ENCODE data around the gene RGS5. TPM values are rescaled to one million over a fixed set of nuclear protein-coding genes. Genes with fewer than 3 reads are reported as not detected.

Gene RGS5
- total and polyA plus RNA-seq, 5 donors from 2014 or later: 1.8 to 4.1 (median 2.4) TPM

DNA sequence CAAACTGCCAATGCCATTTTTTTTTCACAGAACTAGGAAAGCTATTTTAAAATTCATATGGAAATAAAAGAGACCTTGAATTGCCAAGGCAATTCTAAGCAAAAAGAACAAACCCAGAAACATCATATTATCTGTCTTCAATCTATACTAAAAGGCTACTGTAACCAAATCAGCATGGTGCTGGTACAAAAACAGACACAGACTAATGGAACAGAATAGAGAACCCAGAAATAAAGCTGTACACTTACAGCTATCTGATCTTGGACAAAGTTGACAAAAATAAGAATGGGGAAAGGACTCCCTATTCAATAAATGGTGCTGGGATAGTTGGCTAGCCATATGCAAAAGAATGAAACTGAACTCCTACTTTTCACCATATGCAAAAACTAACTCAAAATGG, 83.0 kb downstream of the RGS5 start:
- Mint-ChIP-seq H3K4me1 (no peaks in the 10 kb centered on the region), H3K27ac (no peak overlapping the region), H3K9me3 (peaks cover 0 to 2% (median 0%) of the 10 kb centered on the region in 7 donors), H3K27me3 (peaks cover 9% of the 10 kb centered on the region), H3K4me3 (no peak overlapping the region), H3K36me3 (no peaks in the 10 kb centered on the region)
- Histone ChIP-seq H3K27me3 (ENCODE audit: control insufficient read depth, insufficient read depth, low read length) (no peaks in the 10 kb centered on the region), H3K27ac (ENCODE audit: insufficient read depth, low read length, poor library complexity, severe bottlenecking) (no peak overlapping the region), H3K4me1 (ENCODE audit: control insufficient read depth, insufficient read depth, low read length, poor library complexity, severe bottlenecking) (no peaks in the 10 kb centered on the region), H3K36me3 (ENCODE audit: control insufficient read depth, insufficient read depth, low read length) (no peaks in the 10 kb centered on the region), H3K9me3 (ENCODE audit: control insufficient read depth in 2 of 2, low read length in 2 of 2) (no peaks in the 10 kb centered on the region), H3K4me3 (ENCODE audit: low read depth, low read length) (no peak overlapping the region)
- ATAC-seq (ENCODE audit: low read depth in 2 of 2) (no peak), DNase-seq (no peak)

DNA sequence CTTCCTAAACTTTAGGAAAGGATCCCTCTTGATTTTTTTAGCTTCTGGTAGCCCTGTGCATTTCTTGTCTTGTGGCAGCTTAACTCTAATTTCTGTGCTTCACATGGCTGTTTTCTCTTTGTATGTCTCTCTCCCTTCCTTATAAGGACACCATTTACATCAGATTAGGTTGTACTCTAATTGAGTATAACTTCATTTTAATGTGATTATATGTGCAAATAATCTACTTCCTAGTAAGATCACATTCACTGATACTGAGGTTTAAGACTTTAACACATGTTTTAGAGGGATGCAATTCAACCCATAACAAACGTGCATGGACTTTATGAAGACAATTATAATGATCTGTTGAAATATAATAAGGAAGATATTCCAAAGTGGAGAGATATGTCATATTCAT, 86.8 kb downstream of the RGS5 start:
- H3K36me3 Mint-ChIP-seq: no peaks in the 10 kb centered on the region
- H3K27ac Mint-ChIP-seq: no peak overlapping the region
- ATAC-seq (ENCODE audit: low read depth in 2 of 2): no peak

DNA sequence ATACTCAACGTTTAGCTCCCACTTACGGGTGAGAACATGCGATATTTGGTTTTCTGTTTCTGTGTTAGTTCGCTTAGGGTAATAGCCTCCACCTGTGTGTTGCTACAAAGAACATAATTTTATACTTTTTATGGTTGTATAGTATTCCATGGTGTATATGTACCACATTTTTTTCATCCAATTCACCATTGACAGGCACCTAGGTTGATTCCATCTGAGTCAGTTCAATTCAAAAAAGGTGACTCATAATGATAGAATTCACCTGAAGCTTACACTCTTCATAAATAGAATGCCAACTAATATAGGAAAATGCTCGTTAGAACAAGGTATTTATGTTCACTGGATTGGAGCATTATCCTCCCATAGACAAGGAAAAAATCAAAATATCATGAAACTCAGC, 95.1 kb downstream of the RGS5 start:
- Mint-ChIP-seq H3K9me3 (peaks cover 0 to 6% (median 1%) of the 10 kb centered on the region in 7 donors), H3K36me3 (no peaks in the 10 kb centered on the region), H3K27ac (no peak overlapping the region), H3K27me3 (peaks cover 6% of the 10 kb centered on the region), H3K4me3 (no peak overlapping the region), H3K4me1 (no peaks in the 10 kb centered on the region)
- H3K4me1 ChIP-seq (ENCODE audit: control insufficient read depth, insufficient read depth, low read length, poor library complexity, severe bottlenecking): no peaks in the 10 kb centered on the region
- ATAC-seq (ENCODE audit: low read depth in 2 of 2): no peak
- H3K27me3 ChIP-seq (ENCODE audit: control insufficient read depth, insufficient read depth, low read length): no peaks in the 10 kb centered on the region
- H3K4me3 ChIP-seq (ENCODE audit: low read depth, low read length): no peak overlapping the region
- no peak for DNase-seq
- no peak overlapping the region for H3K27ac ChIP-seq (ENCODE audit: insufficient read depth, low read length, poor library complexity, severe bottlenecking)
- H3K36me3 ChIP-seq (ENCODE audit: control insufficient read depth, insufficient read depth, low read length): no peaks in the 10 kb centered on the region
- no peaks in the 10 kb centered on the region for H3K9me3 ChIP-seq (ENCODE audit: control insufficient read depth in 2 of 2, low read length in 2 of 2)

More for the DNA sequence above, 86.8 kb downstream of the RGS5 start:
- Mint-ChIP-seq H3K27me3 (no peaks in the 10 kb centered on the region), H3K4me1 (no peaks in the 10 kb centered on the region), H3K9me3 (peaks cover 0 to 2% (median 0%) of the 10 kb centered on the region in 7 donors), H3K4me3 (no peak overlapping the region)
- Histone ChIP-seq H3K27ac (ENCODE audit: insufficient read depth, low read length, poor library complexity, severe bottlenecking) (no peak overlapping the region), H3K27me3 (ENCODE audit: control insufficient read depth, insufficient read depth, low read length) (no peaks in the 10 kb centered on the region), H3K4me1 (ENCODE audit: control insufficient read depth, insufficient read depth, low read length, poor library complexity, severe bottlenecking) (no peaks in the 10 kb centered on the region), H3K9me3 (ENCODE audit: control insufficient read depth in 2 of 2, low read length in 2 of 2) (no peaks in the 10 kb centered on the region), H3K4me3 (ENCODE audit: low read depth, low read length) (no peak overlapping the region), H3K36me3 (ENCODE audit: control insufficient read depth, insufficient read depth, low read length) (no peaks in the 10 kb centered on the region)
- no peak for DNase-seq

DNA sequence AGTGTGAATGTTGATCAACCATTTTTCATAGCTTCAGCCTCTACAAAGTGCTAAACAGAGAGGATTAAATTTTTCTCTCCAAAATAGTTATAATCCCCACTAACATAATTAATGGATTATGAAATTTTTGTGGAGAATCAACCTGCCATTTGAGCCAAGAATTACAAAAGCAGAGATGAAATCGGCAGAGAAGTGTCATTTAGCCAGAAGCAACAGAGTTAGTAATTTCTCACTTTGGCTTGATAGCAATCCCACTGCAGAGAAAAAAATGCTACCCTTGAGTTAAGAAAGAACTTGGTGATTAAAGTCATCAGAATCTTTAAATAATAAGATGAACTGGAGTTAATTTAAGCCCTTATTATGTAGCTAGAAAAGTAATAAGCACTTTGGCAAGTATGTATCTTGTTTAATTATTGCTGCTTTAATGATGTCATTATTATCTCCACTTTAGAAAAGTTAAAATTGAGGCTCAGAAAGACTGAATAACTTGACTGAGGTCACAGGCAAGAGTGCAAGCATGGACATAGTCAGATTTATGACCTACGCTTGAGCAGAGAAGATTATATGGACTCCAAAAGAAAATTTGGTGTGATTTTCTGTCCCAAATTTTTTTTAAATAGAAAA, 96.2 kb downstream of the RGS5 start:
- no peak overlapping the region for H3K4me3 Mint-ChIP-seq
- DNase-seq (no peak), ATAC-seq (ENCODE audit: low read depth in 2 of 2) (no peak)
- Histone ChIP-seq H3K4me1 (ENCODE audit: control insufficient read depth, insufficient read depth, low read length, poor library complexity, severe bottlenecking) (no peaks in the 10 kb centered on the region), H3K9me3 (ENCODE audit: control insufficient read depth in 2 of 2, low read length in 2 of 2) (no peaks in the 10 kb centered on the region), H3K27ac (ENCODE audit: insufficient read depth, low read length, poor library complexity, severe bottlenecking) (no peak overlapping the region), H3K36me3 (ENCODE audit: control insufficient read depth, insufficient read depth, low read length) (no peaks in the 10 kb centered on the region), H3K27me3 (ENCODE audit: control insufficient read depth, insufficient read depth, low read length) (no peaks in the 10 kb centered on the region), H3K4me3 (ENCODE audit: low read depth, low read length) (no peak overlapping the region)
- H3K9me3 Mint-ChIP-seq: peaks cover 0 to 6% (median 1%) of the 10 kb centered on the region in 7 donors
- no peaks in the 10 kb centered on the region for H3K36me3 Mint-ChIP-seq
- peaks cover 6% of the 10 kb centered on the region for H3K27me3 Mint-ChIP-seq
- H3K27ac Mint-ChIP-seq: no peak overlapping the region
- H3K4me1 Mint-ChIP-seq: no peaks in the 10 kb centered on the region

DNA sequence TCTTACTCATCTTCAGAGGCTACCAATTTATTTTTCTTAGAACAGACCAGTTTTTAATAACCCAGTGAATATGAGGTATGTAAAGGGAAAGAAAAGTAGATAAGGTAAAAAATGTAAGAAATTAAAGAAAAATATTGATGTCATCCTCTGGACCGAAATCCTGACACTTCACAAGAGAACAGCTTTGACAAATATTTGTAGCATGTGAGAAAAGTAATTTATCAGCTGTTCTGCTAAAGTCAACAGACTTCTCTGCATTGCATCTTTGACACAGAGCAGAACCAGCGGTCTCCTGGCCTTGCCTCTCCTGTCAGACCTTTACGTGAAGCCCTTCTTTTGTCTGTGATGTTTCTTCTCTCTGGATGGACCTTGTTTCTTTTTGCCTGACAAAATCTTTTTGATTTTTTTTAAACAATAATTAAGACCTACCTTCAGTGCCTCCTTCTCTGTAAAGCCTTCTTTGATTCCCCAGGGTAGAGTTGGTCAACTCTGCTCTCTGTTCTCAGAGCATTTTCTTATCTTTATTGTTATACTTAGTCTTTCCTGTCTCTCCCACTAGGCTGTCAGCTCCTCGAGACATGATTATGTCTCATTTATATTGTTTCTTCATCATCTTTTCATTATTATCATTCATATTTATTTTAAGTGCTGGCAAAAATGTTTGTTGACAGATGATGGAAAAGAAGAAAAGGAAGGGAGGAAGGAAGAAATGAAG, 98.2 kb downstream of the RGS5 start:
- DNase-seq: no peak
- Histone ChIP-seq H3K36me3 (ENCODE audit: control insufficient read depth, insufficient read depth, low read length) (no peaks in the 10 kb centered on the region), H3K27ac (ENCODE audit: insufficient read depth, low read length, poor library complexity, severe bottlenecking) (no peak overlapping the region), H3K9me3 (ENCODE audit: control insufficient read depth in 2 of 2, low read length in 2 of 2) (no peaks in the 10 kb centered on the region), H3K27me3 (ENCODE audit: control insufficient read depth, insufficient read depth, low read length) (no peaks in the 10 kb centered on the region), H3K4me3 (ENCODE audit: low read depth, low read length) (no peak overlapping the region), H3K4me1 (ENCODE audit: control insufficient read depth, insufficient read depth, low read length, poor library complexity, severe bottlenecking) (no peaks in the 10 kb centered on the region)
- Mint-ChIP-seq H3K36me3 (no peaks in the 10 kb centered on the region), H3K9me3 (peaks cover 0 to 4% (median 0%) of the 10 kb centered on the region in 7 donors), H3K27ac (no peak overlapping the region), H3K4me1 (no peaks in the 10 kb centered on the region), H3K27me3 (no peaks in the 10 kb centered on the region), H3K4me3 (peak overlapping the region in 1 of 4 donors; percentile 43)
- ATAC-seq (ENCODE audit: low read depth in 2 of 2): no peak

DNA sequence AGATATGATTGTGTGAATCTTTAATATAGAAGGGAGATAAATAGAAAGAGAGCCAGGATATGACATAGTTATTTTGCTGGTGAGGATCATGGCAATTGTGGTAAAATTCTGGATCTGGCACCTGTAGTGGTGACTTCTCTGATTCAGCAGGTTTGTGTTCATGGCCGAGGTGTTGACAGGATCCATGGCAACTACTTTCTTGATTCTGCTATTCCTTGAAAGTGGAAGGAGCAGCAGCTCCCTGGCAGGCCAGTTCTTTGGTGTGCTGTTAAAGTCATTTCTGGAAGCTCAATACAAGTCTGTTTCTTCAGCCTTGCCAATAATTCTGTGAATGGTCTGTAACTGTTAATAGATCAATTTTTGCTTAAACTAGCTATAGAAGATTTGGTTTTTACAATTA, 100.1 kb downstream of the RGS5 start:
- no peak overlapping the region for H3K4me3 ChIP-seq (ENCODE audit: low read depth, low read length)
- no peak for ATAC-seq (ENCODE audit: low read depth in 2 of 2)

DNA sequence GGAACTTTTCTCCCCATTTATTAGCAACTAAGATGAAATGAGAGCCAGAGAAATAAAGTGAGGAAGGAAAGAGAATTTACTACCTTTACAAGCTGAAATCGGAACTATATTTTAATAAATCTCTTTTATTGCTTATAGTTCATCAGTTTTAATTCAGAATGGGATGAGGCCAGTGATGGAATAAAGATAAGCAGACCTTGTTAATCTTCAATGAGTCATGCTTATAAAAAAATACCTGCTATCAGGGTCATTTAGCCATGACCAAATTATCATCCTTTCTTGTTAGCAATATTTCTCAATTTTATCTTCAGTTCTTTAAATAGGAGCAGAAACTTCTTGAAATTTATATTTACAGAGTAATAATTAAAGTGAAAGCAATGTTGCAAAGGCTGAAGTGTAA, 107.5 kb downstream of the RGS5 start:
- no peaks in the 10 kb centered on the region for H3K36me3 Mint-ChIP-seq

More for the DNA sequence above, 100.1 kb downstream of the RGS5 start:
- no peaks in the 10 kb centered on the region for H3K4me1 ChIP-seq (ENCODE audit: control insufficient read depth, insufficient read depth, low read length, poor library complexity, severe bottlenecking)
- Mint-ChIP-seq H3K27me3 (no peaks in the 10 kb centered on the region), H3K27ac (no peak overlapping the region), H3K4me1 (no peaks in the 10 kb centered on the region), H3K36me3 (no peaks in the 10 kb centered on the region), H3K9me3 (peaks cover 0 to 2% (median 0%) of the 10 kb centered on the region in 7 donors), H3K4me3 (no peak overlapping the region)
- no peak for DNase-seq
- no peaks in the 10 kb centered on the region for H3K9me3 ChIP-seq (ENCODE audit: control insufficient read depth in 2 of 2, low read length in 2 of 2)
- H3K27ac ChIP-seq (ENCODE audit: insufficient read depth, low read length, poor library complexity, severe bottlenecking): no peak overlapping the region
- no peaks in the 10 kb centered on the region for H3K36me3 ChIP-seq (ENCODE audit: control insufficient read depth, insufficient read depth, low read length)
- no peaks in the 10 kb centered on the region for H3K27me3 ChIP-seq (ENCODE audit: control insufficient read depth, insufficient read depth, low read length)

DNA sequence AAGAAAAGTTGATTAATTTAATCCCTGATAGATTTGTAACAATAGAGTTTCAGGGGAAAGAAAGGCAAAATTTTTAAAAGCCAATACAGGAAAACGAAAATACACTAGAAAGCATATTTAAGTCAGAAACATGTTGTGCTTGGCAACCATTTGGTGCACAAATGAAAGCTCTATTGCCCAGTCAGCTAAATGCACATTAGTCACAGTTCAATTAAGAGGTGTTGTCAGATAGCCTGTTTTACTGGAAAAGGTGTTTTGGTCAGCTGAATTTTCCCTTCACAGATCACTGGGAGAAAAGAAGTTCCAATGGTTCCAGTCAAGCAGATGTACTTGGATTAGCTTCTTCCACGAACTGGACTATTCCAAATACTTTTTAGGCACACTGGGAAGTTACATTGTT, 108.1 kb downstream of the RGS5 start:
- Histone ChIP-seq H3K9me3 (ENCODE audit: control insufficient read depth in 2 of 2, low read length in 2 of 2) (no peaks in the 10 kb centered on the region), H3K4me3 (ENCODE audit: low read depth, low read length) (no peak overlapping the region), H3K36me3 (ENCODE audit: control insufficient read depth, insufficient read depth, low read length) (no peaks in the 10 kb centered on the region), H3K4me1 (ENCODE audit: control insufficient read depth, insufficient read depth, low read length, poor library complexity, severe bottlenecking) (no peaks in the 10 kb centered on the region), H3K27me3 (ENCODE audit: control insufficient read depth, insufficient read depth, low read length) (no peaks in the 10 kb centered on the region), H3K27ac (ENCODE audit: insufficient read depth, low read length, poor library complexity, severe bottlenecking) (no peak overlapping the region)
- Mint-ChIP-seq H3K9me3 (no peaks in the 10 kb centered on the region), H3K27ac (no peak overlapping the region), H3K27me3 (peaks cover 10% of the 10 kb centered on the region), H3K36me3 (no peaks in the 10 kb centered on the region), H3K4me3 (no peak overlapping the region), H3K4me1 (no peaks in the 10 kb centered on the region)
- no peak for DNase-seq
- ATAC-seq (ENCODE audit: low read depth in 2 of 2): no peak

More for the DNA sequence above, 107.5 kb downstream of the RGS5 start:
- H3K9me3 ChIP-seq (ENCODE audit: control insufficient read depth in 2 of 2, low read length in 2 of 2): no peaks in the 10 kb centered on the region
- no peaks in the 10 kb centered on the region for H3K36me3 ChIP-seq (ENCODE audit: control insufficient read depth, insufficient read depth, low read length)
- Mint-ChIP-seq H3K27me3 (peaks cover 10% of the 10 kb centered on the region), H3K4me3 (no peak overlapping the region), H3K27ac (no peak overlapping the region), H3K9me3 (no peaks in the 10 kb centered on the region), H3K4me1 (no peaks in the 10 kb centered on the region)
- H3K4me1 ChIP-seq (ENCODE audit: control insufficient read depth, insufficient read depth, low read length, poor library complexity, severe bottlenecking): no peaks in the 10 kb centered on the region
- DNase-seq: no peak
- H3K27ac ChIP-seq (ENCODE audit: insufficient read depth, low read length, poor library complexity, severe bottlenecking): no peak overlapping the region
- no peak overlapping the region for H3K4me3 ChIP-seq (ENCODE audit: low read depth, low read length)
- no peaks in the 10 kb centered on the region for H3K27me3 ChIP-seq (ENCODE audit: control insufficient read depth, insufficient read depth, low read length)
- no peak for ATAC-seq (ENCODE audit: low read depth in 2 of 2)
